HFF-Myc (cell line): ENCODE results near the gene SLC6A4.

ENCODE experiments used
- DNase-seq: peaks from one replicate; pipeline ENCODE4 v3.0.0-alpha.2; 2011; ENCODE audit warnings: low read depth; ENCODE audit errors: extremely low read depth
- H3K4me3 ChIP-seq: replicated peaks from 2 replicates; pipeline ENCODE4 v1.5.1; 2011; ENCODE audit warnings: low read depth, mild to moderate bottlenecking, control low read depth, low read length
- CTCF ChIP-seq: IDR thresholded peaks from 2 replicates; pipeline ENCODE4 v1.5.1; 2012; ENCODE audit warnings: mild to moderate bottlenecking, low read depth, low read length, control low read depth; ENCODE audit errors: missing control alignments

SLC6A4 gene

GRCh38 chr17:30170415-30170987 lies 65.0 kb downstream of the SLC6A4 start:
- DNase-seq = no peak
- TF ChIP-seq CTCF = no peak
- no peak overlapping the region for H3K4me3 ChIP-seq

GRCh38 chr17:30165960-30166359 lies 69.5 kb downstream of the SLC6A4 start:
- DNase-seq = no peak
- no peak for TF ChIP-seq CTCF
- no peak overlapping the region for H3K4me3 ChIP-seq

GRCh38 chr17:30165147-30165546 lies 70.3 kb downstream of the SLC6A4 start:
- TF ChIP-seq CTCF = no peak
- no peak for DNase-seq
- H3K4me3 ChIP-seq = no peak overlapping the region

GRCh38 chr17:30164531-30164930 lies 71.0 kb downstream of the SLC6A4 start:
- no peak for TF ChIP-seq CTCF
- H3K4me3 ChIP-seq = no peak overlapping the region
- DNase-seq = no peak

GRCh38 chr17:30161601-30162000 lies 73.9 kb downstream of the SLC6A4 start:
- no peak for TF ChIP-seq CTCF
- no peak for DNase-seq
- no peak overlapping the region for H3K4me3 ChIP-seq

- no peak for DNase-seq
- no peak for TF ChIP-seq CTCF
- no peak overlapping the region for H3K4me3 ChIP-seq
These were observed 74.9 kb downstream of the SLC6A4 start for GRCh38 chr17:30160419-30161172.
